Spinal cord (tissue), 10 donors: ENCODE results near the gene RMRP. TPM values are rescaled to one million over a fixed set of nuclear protein-coding genes. Genes with fewer than 3 reads are reported as not detected.

ENCODE experiments used
- DNase-seq, 6 donors: peaks; one replicate each; pipeline versions ENCODE4 v3.0.0 to v3.0.0-alpha.2; 2013 to 2015; ENCODE audit warnings: low spot score in 6 of 6, low read depth in 4 of 6
- H3K27ac ChIP-seq: one replicate; pipeline ENCODE4 v1.5.1; 2013; ENCODE audit warnings: low read depth, low read length, control low read depth
- H3K27me3 ChIP-seq: one replicate; pipeline ENCODE4 v1.6.1; 2013; ENCODE audit warnings: low read length; ENCODE audit not compliant: control insufficient read depth, insufficient read depth
- H3K36me3 ChIP-seq: one replicate; pipeline ENCODE4 v1.6.1; 2013; ENCODE audit warnings: low read length; ENCODE audit not compliant: control insufficient read depth, insufficient read depth
- H3K4me1 ChIP-seq: one replicate; pipeline ENCODE4 v1.6.1; 2013; ENCODE audit warnings: low read length; ENCODE audit not compliant: control insufficient read depth, insufficient read depth
- H3K4me3 ChIP-seq: one replicate; pipeline ENCODE4 v1.5.1; 2013; ENCODE audit warnings: low read depth, low read length, control low read depth
- H3K9me3 ChIP-seq: one replicate; pipeline ENCODE4 v1.6.1; 2013; ENCODE audit warnings: low read length; ENCODE audit not compliant: control insufficient read depth, insufficient read depth
- WGBS: methylation state at CpG from one replicate; pipeline ENCODE4 v1.1.5; 2013; ENCODE audit warnings: missing lambda C conversion rate; ENCODE audit not compliant: insufficient coverage; 5-methylcytosine and 5-hydroxymethylcytosine counted together
- polyA plus RNA-seq, 2 donors: library from polyadenylated mRNA; unstranded; fragments of 120-200 nt; gene quantifications; one replicate each; pipeline ENCODE4 v1.2.1, GENCODE V29; 2013; ENCODE audit not compliant: insufficient read length in 2 of 2
- total RNA-seq, 2 donors: library from RNA; depleted of rRNA in 1 of 2; stranded (reverse); fragments of 120-200 nt in 1 of 2; fragments of >200 nt in 1 of 2; gene quantifications; one replicate each; pipeline versions ENCODE4 v1.2.3 to v1.2.4, GENCODE V29; 2013 to 2014
- donor health status: healthy.

The RMRP gene
- total and polyA plus RNA-seq, 4 donors = 1.8 to 50,424 (median 17,832) TPM; not detected in 1

DNA sequence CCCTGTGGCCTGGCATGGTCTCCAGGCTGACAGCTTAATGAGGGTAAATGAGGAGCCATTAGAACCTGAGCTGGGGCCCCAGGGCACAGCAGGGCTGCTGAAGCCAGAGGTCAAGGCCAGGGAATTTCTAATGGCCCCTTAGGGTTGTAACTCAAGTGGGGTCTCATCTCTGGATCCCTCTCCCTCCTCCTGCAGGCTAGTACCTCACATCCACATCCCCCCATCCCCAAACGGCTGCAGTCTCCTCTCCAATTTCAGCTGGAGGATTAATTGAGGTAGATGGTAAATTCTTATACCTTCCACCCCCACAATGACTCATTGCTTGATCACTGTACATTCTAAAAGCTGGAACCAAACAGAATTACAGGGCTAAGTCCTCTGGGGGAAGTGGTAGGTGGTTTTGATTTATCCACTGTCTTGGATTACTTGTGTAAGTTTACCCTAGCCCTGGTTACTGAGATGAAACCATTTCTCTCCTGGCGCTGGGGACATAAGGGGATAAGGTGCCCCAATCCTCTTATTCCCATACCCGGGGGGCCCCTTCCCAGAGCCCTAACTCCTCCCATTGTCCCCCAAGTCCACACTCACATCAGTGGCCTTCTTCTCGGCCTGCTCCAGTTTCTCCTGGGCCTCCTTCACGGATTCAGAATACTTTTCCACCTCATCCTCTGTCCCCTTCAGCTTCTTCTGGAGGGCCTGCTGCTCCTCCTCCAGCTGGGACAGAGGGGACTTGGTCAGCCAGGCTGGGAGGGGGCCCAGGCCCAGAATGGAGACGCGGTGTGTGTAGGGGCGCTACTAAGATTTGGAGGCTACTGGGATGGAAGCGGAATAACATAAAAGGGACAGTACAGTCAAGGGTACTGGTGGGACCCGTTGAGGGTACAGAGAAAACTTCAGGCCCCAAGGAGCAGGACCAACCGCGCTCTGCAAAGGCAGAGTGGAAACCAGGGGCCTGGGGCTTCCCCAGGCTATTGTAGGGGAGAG is 31.0 kb upstream of the RMRP start:
- Histone ChIP-seq H3K36me3 (peaks cover 13% of the 10 kb centered on the region), H3K4me1 (peaks cover 34% of the 10 kb centered on the region), H3K27me3 (no peaks in the 10 kb centered on the region), H3K9me3 (no peaks in the 10 kb centered on the region), H3K4me3 (peak overlapping the region; percentile 88), H3K27ac (peak overlapping the region; percentile 95)
- 60% methylated on average over 11 of the region's 12 CpGs for WGBS
- no peak for DNase-seq

GRCh38 chr9:35687972-35688557 is 30.2 kb upstream of the RMRP start:
- Histone ChIP-seq H3K27ac (no peak overlapping the region), H3K36me3 (peaks cover 13% of the 10 kb centered on the region)

DNA sequence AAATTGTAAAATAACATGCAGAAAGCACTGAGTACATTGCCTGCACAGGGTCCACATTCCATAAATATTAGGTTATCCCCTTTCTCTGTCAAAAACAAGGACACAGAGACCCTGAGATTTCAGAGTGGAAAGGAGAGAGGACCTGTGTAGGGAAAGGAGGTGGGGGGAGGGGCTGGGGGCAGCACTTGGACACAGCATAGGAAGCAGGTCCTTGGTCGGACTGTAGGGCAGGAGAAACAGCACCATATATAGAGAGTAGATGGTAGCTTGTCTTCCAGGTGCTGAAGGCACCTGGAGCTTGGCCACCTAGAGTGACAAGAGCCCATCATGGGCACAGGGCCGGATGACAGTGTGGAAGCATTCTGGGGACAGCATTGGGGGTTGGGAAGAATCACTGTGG is 29.5 kb upstream of the RMRP start:
- WGBS = no CpG with 5 or more reads among the region's 2 CpGs
- H3K27me3 ChIP-seq = no peaks in the 10 kb centered on the region
- H3K9me3 ChIP-seq = no peaks in the 10 kb centered on the region
- H3K36me3 ChIP-seq = peaks cover 16% of the 10 kb centered on the region
- H3K4me1 ChIP-seq = peaks cover 34% of the 10 kb centered on the region
- no peak overlapping the region for H3K27ac ChIP-seq
- no peak overlapping the region for H3K4me3 ChIP-seq
- DNase-seq = no peak

More at GRCh38 chr9:35687972-35688557, 30.2 kb upstream of the RMRP start:
- peaks cover 34% of the 10 kb centered on the region for H3K4me1 ChIP-seq
- H3K27me3 ChIP-seq = no peaks in the 10 kb centered on the region
- WGBS = no CpG with 5 or more reads among the region's 2 CpGs
- DNase-seq = no peak
- no peak overlapping the region for H3K4me3 ChIP-seq
- no peaks in the 10 kb centered on the region for H3K9me3 ChIP-seq

- DNase-seq = no peak
- Histone ChIP-seq H3K9me3 (no peaks in the 10 kb centered on the region), H3K27me3 (no peaks in the 10 kb centered on the region), H3K27ac (peak overlapping the region; percentile 40), H3K36me3 (peaks cover 18% of the 10 kb centered on the region), H3K4me1 (peaks cover 33% of the 10 kb centered on the region), H3K4me3 (no peak overlapping the region)
- WGBS = 75% methylated on average over 7 of the region's 11 CpGs
Observed at GRCh38 chr9:35686222-35687203, 28.7 kb upstream of the RMRP start.

DNA sequence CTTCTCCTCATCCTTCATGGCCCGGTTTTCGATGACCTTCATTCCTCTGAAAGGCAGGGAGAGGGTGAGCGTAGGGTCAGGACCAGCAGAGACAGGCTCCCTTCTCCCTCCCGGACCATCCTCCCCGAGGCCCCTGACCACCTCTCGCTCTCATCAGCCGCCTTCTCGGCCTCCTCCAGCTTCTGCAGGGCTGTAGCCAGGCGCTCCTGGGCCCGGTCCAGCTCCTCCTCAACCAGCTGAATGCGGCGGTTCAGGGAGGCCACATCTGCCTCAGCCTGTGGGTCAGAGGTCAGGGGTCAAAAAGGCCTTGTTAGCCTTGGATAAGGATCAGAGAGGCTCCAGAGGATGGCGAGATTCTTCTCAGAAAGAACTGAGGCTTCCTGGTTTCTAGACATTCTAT is 27.7 kb upstream of the RMRP start:
- no peaks in the 10 kb centered on the region for H3K27me3 ChIP-seq
- H3K9me3 ChIP-seq = no peaks in the 10 kb centered on the region
- H3K36me3 ChIP-seq = peaks cover 18% of the 10 kb centered on the region
- 71% methylated on average over 10 of the region's 13 CpGs for WGBS
- peak in 1 of 6 donors; percentile 44 for DNase-seq
- no peak overlapping the region for H3K27ac ChIP-seq
- H3K4me3 ChIP-seq = no peak overlapping the region
- peaks cover 27% of the 10 kb centered on the region for H3K4me1 ChIP-seq

DNA sequence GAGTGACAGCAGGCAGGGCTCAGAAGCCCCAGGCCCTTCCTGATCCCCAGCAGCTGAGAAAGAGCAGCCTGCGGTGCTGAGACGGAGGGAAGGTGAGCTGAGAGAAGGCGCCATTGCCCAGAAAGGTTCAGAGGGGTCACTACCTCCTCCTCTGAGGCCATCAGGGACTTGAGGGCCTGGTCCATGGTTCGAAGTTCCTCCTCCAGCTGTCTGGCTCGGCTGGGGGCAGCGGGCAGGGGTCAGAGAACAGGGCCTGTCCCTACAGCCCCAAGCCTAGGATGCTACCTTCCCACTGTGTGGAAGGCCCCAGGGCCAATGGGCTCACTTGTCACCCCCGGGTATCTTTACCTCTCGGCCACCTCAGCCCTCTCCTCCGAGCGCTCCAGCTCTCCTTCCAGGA is 27.1 kb upstream of the RMRP start:
- DNase-seq = no peak
- H3K27ac ChIP-seq = no peak overlapping the region
- peaks cover 23% of the 10 kb centered on the region for H3K4me1 ChIP-seq
- H3K36me3 ChIP-seq = peaks cover 18% of the 10 kb centered on the region
- WGBS = 94% methylated on average over 9 of the region's 10 CpGs
- no peak overlapping the region for H3K4me3 ChIP-seq
- no peaks in the 10 kb centered on the region for H3K9me3 ChIP-seq
- H3K27me3 ChIP-seq = no peaks in the 10 kb centered on the region

- Histone ChIP-seq H3K27me3 (no peaks in the 10 kb centered on the region), H3K36me3 (peaks cover 18% of the 10 kb centered on the region), H3K4me3 (no peak overlapping the region), H3K9me3 (no peaks in the 10 kb centered on the region), H3K4me1 (peaks cover 12% of the 10 kb centered on the region), H3K27ac (no peak overlapping the region)
- 57% methylated on average over 1 of the region's 2 CpGs for WGBS
- no peak for DNase-seq
Observed at GRCh38 chr9:35683323-35683722, 25.5 kb upstream of the RMRP start.

DNA sequence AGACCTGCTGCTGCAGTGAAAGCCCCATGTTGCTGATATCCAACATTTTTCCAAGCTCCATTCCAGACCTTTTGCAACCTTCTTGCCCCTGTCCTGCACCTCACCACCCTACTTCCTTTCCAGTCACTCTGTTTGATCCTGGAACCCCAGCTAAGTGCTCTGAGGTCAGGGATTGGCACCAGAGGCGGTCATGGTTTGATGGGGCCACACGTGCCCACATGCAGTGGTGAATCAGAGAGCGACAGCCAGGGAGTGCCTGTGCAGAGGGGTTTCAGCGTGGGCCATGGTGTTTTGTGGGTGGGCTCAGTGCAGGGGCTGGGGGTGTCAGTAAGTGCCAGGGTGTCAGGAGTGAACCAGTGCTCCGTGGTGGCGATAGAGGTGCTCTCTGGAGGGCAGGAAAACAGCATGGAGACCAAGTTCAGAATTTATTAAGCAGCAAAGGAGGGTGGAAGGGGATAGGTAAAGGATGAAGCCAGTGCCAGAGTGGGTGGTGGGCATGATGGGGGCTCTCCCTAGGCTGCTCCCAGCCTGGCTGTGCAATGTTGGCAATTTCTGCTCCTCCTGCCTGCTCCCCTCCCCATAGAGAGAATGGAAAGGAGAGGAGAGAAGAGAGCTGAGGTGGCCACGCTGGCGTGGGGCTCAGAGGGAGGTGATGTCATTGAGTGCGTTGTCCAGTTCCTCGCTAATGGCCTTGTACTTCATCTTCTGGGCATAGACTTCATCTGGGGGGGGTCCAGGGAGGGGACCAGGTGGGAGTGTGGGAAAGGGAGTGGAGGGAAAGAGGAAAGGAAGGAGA is 24.9 kb upstream of the RMRP start:
- no peaks in the 10 kb centered on the region for H3K27me3 ChIP-seq
- no peaks in the 10 kb centered on the region for H3K9me3 ChIP-seq
- WGBS = 87% methylated on average over 10 of the region's 10 CpGs
- H3K4me1 ChIP-seq = peaks cover 12% of the 10 kb centered on the region
- peaks cover 18% of the 10 kb centered on the region for H3K36me3 ChIP-seq
- H3K27ac ChIP-seq = no peak overlapping the region
- H3K4me3 ChIP-seq = no peak overlapping the region
- DNase-seq = no peak
